ENCODE results near the gene APBA2. TPM values are rescaled to one million over a fixed set of nuclear protein-coding genes. Genes with fewer than 3 reads are reported as not detected.

APBA2 gene
- total and polyA plus RNA-seq, 12 donors, result 0.16 to 0.85 (median 0.46) TPM

GRCh38 chr15:28981351-28981720 lies 95.6 kb downstream of the APBA2 start:
- Histone ChIP-seq H3K36me3 (no peaks in the 10 kb centered on the region), H3K9me3 (no peaks in the 10 kb centered on the region), H3K27me3 (peaks cover 0 to 3% (median 0%) of the 10 kb centered on the region in 7 donors), H3K4me1 (peaks cover 0 to 5% (median 0%) of the 10 kb centered on the region in 9 donors), H3K27ac (no peak overlapping the region), H3K4me3 (no peak overlapping the region)
- intact Hi-C loops (cut with DNase I), result no loop called here
- ATAC-seq (no peak), DNase-seq (no peak)
- no peak for TF ChIP-seq CTCF (IDR thresholded peaks at IDR 0.05)

- no peaks in the 10 kb centered on the region for H3K36me3 ChIP-seq
- no peak overlapping the region for H3K4me3 ChIP-seq
- intact Hi-C loops (cut with DNase I), result no loop called here
- ATAC-seq (no peak), DNase-seq (no peak)
- H3K9me3 ChIP-seq, result no peaks in the 10 kb centered on the region
- no peak for TF ChIP-seq CTCF (IDR thresholded peaks at IDR 0.05)
- 90 to 97% methylated on average over 4 of the region's 4 CpGs for WGBS, 2 donors
- peaks cover 0 to 3% (median 0%) of the 10 kb centered on the region in 9 donors for H3K4me1 ChIP-seq
- peaks cover 0 to 3% (median 0%) of the 10 kb centered on the region in 7 donors for H3K27me3 ChIP-seq
- no peak overlapping the region for H3K27ac ChIP-seq
Measured at GRCh38 chr15:28981921-28982320, 96.1 kb downstream of the APBA2 start.

- H3K4me1 ChIP-seq, result no peaks in the 10 kb centered on the region
- H3K36me3 ChIP-seq, result no peaks in the 10 kb centered on the region
- DNase-seq (no peak), ATAC-seq (no peak)
- no peak for TF ChIP-seq CTCF (IDR thresholded peaks at IDR 0.05)
- H3K4me3 ChIP-seq, result no peak overlapping the region
- no peak overlapping the region for H3K27ac ChIP-seq
- intact Hi-C loops (cut with DNase I), result no loop called here
- no peaks in the 10 kb centered on the region for H3K9me3 ChIP-seq
- WGBS, 2 donors, result 93% methylated on average over 6 of the region's 6 CpGs
- H3K27me3 ChIP-seq, result peaks cover 0 to 3% (median 0%) of the 10 kb centered on the region in 7 donors
Measured at GRCh38 chr15:28982886-28983285, 97.1 kb downstream of the APBA2 start.

GRCh38 chr15:28983432-28984311 lies 97.9 kb downstream of the APBA2 start:
- Histone ChIP-seq H3K27me3 (peaks cover 0 to 3% (median 0%) of the 10 kb centered on the region in 7 donors), H3K9me3 (no peaks in the 10 kb centered on the region), H3K27ac (no peak overlapping the region), H3K4me1 (no peaks in the 10 kb centered on the region), H3K4me3 (no peak overlapping the region), H3K36me3 (no peaks in the 10 kb centered on the region)
- TF ChIP-seq CTCF (IDR thresholded peaks at IDR 0.05), result no peak
- ATAC-seq, result peak in 1 of 8 donors; percentile 13
- 87 to 88% methylated on average over 20 of the region's 20 CpGs for WGBS, 2 donors
- DNase-seq, result no peak
- intact Hi-C loops (cut with DNase I), result no loop called here

All from heart right ventricle (tissue), 16 donors.